ENCODE measurements around the gene PTPN9.
"Not testable (repeated sequence)": the region's sequence is repeated elsewhere in the genome, so short reads cannot be mapped to it uniquely, and the experiment has no call there.

PTPN9 gene

GRCh38 chr15:75451202-75451673, 127.9 kb downstream of the PTPN9 start:
- Histone ChIP-seq H3K4me1 (ENCODE audit: control insufficient read depth, insufficient read depth, low read length) (peaks cover 22% of the 10 kb centered on the region), H3K4me3 (ENCODE audit: low read length) (peak overlapping the region; percentile 83), H3K9me3 (ENCODE audit: control insufficient read depth, low read length) (no peaks in the 10 kb centered on the region), H3K9ac (ENCODE audit: low read length) (peak overlapping the region; percentile 89), H3K27me3 (replicated peaks; ENCODE audit: control insufficient read depth, insufficient read depth, low read length) (no peaks in the 10 kb centered on the region), H3K36me3 (ENCODE audit: control insufficient read depth, insufficient read depth, low read length, severe bottlenecking) (no peaks in the 10 kb centered on the region)
- DNase-seq (ENCODE audit: low read depth), result no peak

GRCh38 chr15:75450307-75451201, 128.6 kb downstream of the PTPN9 start:
- H3K4me1 ChIP-seq (ENCODE audit: control insufficient read depth, insufficient read depth, low read length), result peaks cover 20% of the 10 kb centered on the region
- H3K36me3 ChIP-seq (ENCODE audit: control insufficient read depth, insufficient read depth, low read length, severe bottlenecking), result no peaks in the 10 kb centered on the region
- H3K27me3 ChIP-seq (replicated peaks; ENCODE audit: control insufficient read depth, insufficient read depth, low read length), result no peaks in the 10 kb centered on the region
- H3K9ac ChIP-seq (ENCODE audit: low read length), result peak overlapping the region; percentile 80
- H3K9me3 ChIP-seq (ENCODE audit: control insufficient read depth, low read length), result no peaks in the 10 kb centered on the region
- peak overlapping the region; percentile 94 for H3K4me3 ChIP-seq (ENCODE audit: low read length)
- DNase-seq (ENCODE audit: low read depth), result peak; percentile 99

GRCh38 chr15:75449585-75450306, 129.4 kb downstream of the PTPN9 start:
- Histone ChIP-seq H3K27me3 (replicated peaks; ENCODE audit: control insufficient read depth, insufficient read depth, low read length) (no peaks in the 10 kb centered on the region), H3K9me3 (ENCODE audit: control insufficient read depth, low read length) (no peaks in the 10 kb centered on the region), H3K4me1 (ENCODE audit: control insufficient read depth, insufficient read depth, low read length) (peaks cover 20% of the 10 kb centered on the region), H3K9ac (ENCODE audit: low read length) (peak overlapping the region; percentile 80), H3K4me3 (ENCODE audit: low read length) (peak overlapping the region; percentile 94), H3K36me3 (ENCODE audit: control insufficient read depth, insufficient read depth, low read length, severe bottlenecking) (no peaks in the 10 kb centered on the region)
- DNase-seq (ENCODE audit: low read depth), result no peak

GRCh38 chr15:75448171-75448570, 130.9 kb downstream of the PTPN9 start:
- DNase-seq (ENCODE audit: low read depth); H3K36me3 ChIP-seq (ENCODE audit: control insufficient read depth, insufficient read depth, low read length, severe bottlenecking); H3K27me3 ChIP-seq (replicated peaks; ENCODE audit: control insufficient read depth, insufficient read depth, low read length); H3K9me3 ChIP-seq (ENCODE audit: control insufficient read depth, low read length); H3K4me3 ChIP-seq (ENCODE audit: low read length); H3K9ac ChIP-seq (ENCODE audit: low read length): not testable (repeated sequence)
- H3K4me1 ChIP-seq (ENCODE audit: control insufficient read depth, insufficient read depth, low read length), result peaks cover 23% of the 10 kb centered on the region

GRCh38 chr15:75446151-75446550, 133.0 kb downstream of the PTPN9 start:
- H3K36me3 ChIP-seq (ENCODE audit: control insufficient read depth, insufficient read depth, low read length, severe bottlenecking), result peaks cover 3% of the 10 kb centered on the region
- no peaks in the 10 kb centered on the region for H3K27me3 ChIP-seq (replicated peaks; ENCODE audit: control insufficient read depth, insufficient read depth, low read length)
- H3K4me1 ChIP-seq (ENCODE audit: control insufficient read depth, insufficient read depth, low read length), result peaks cover 17% of the 10 kb centered on the region
- no peaks in the 10 kb centered on the region for H3K9me3 ChIP-seq (ENCODE audit: control insufficient read depth, low read length)
- no peak overlapping the region for H3K4me3 ChIP-seq (ENCODE audit: low read length)
- H3K9ac ChIP-seq (ENCODE audit: low read length), result no peak overlapping the region
- no peak for DNase-seq (ENCODE audit: low read depth)

- not testable (repeated sequence) for H3K4me3 ChIP-seq (ENCODE audit: low read length); DNase-seq (ENCODE audit: low read depth); H3K36me3 ChIP-seq (ENCODE audit: control insufficient read depth, insufficient read depth, low read length, severe bottlenecking); H3K9me3 ChIP-seq (ENCODE audit: control insufficient read depth, low read length); H3K27me3 ChIP-seq (replicated peaks; ENCODE audit: control insufficient read depth, insufficient read depth, low read length); H3K9ac ChIP-seq (ENCODE audit: low read length)
- H3K4me1 ChIP-seq (ENCODE audit: control insufficient read depth, insufficient read depth, low read length), result peaks cover 17% of the 10 kb centered on the region
Observed at GRCh38 chr15:75445324-75445723, 133.8 kb downstream of the PTPN9 start.

- not testable (repeated sequence) for H3K4me3 ChIP-seq (ENCODE audit: low read length); H3K36me3 ChIP-seq (ENCODE audit: control insufficient read depth, insufficient read depth, low read length, severe bottlenecking); H3K4me1 ChIP-seq (ENCODE audit: control insufficient read depth, insufficient read depth, low read length); H3K27me3 ChIP-seq (replicated peaks; ENCODE audit: control insufficient read depth, insufficient read depth, low read length); H3K9ac ChIP-seq (ENCODE audit: low read length); H3K9me3 ChIP-seq (ENCODE audit: control insufficient read depth, low read length)
- peak; percentile 78 for DNase-seq (ENCODE audit: low read depth)
Observed at GRCh38 chr15:75443972-75444453, 135.1 kb downstream of the PTPN9 start.

- Histone ChIP-seq H3K4me1 (ENCODE audit: control insufficient read depth, insufficient read depth, low read length) (peaks cover 4% of the 10 kb centered on the region), H3K36me3 (ENCODE audit: control insufficient read depth, insufficient read depth, low read length, severe bottlenecking) (peaks cover 16% of the 10 kb centered on the region), H3K9ac (ENCODE audit: low read length) (no peak overlapping the region), H3K4me3 (ENCODE audit: low read length) (no peak overlapping the region), H3K9me3 (ENCODE audit: control insufficient read depth, low read length) (no peaks in the 10 kb centered on the region), H3K27me3 (replicated peaks; ENCODE audit: control insufficient read depth, insufficient read depth, low read length) (no peaks in the 10 kb centered on the region)
- DNase-seq (ENCODE audit: low read depth), result no peak
Observed at GRCh38 chr15:75437721-75438120, 141.4 kb downstream of the PTPN9 start.

- peaks cover 16% of the 10 kb centered on the region for H3K36me3 ChIP-seq (ENCODE audit: control insufficient read depth, insufficient read depth, low read length, severe bottlenecking)
- H3K27me3 ChIP-seq (replicated peaks; ENCODE audit: control insufficient read depth, insufficient read depth, low read length), result no peaks in the 10 kb centered on the region
- H3K9ac ChIP-seq (ENCODE audit: low read length), result no peak overlapping the region
Observed at GRCh38 chr15:75436881-75437280, 142.2 kb downstream of the PTPN9 start.

GRCh38 chr15:75431682-75432081, 147.4 kb downstream of the PTPN9 start:
- H3K4me1 ChIP-seq (ENCODE audit: control insufficient read depth, insufficient read depth, low read length), result peaks cover 4% of the 10 kb centered on the region
- H3K9ac ChIP-seq (ENCODE audit: low read length), result no peak overlapping the region

More at GRCh38 chr15:75436881-75437280, 142.2 kb downstream of the PTPN9 start:
- Histone ChIP-seq H3K9me3 (ENCODE audit: control insufficient read depth, low read length) (no peaks in the 10 kb centered on the region), H3K4me3 (ENCODE audit: low read length) (no peak overlapping the region), H3K4me1 (ENCODE audit: control insufficient read depth, insufficient read depth, low read length) (peaks cover 4% of the 10 kb centered on the region)
- DNase-seq (ENCODE audit: low read depth), result no peak

GRCh38 chr15:75431270-75431669, 147.8 kb downstream of the PTPN9 start:
- no peaks in the 10 kb centered on the region for H3K27me3 ChIP-seq (replicated peaks; ENCODE audit: control insufficient read depth, insufficient read depth, low read length)
- no peak overlapping the region for H3K9ac ChIP-seq (ENCODE audit: low read length)
- no peak for DNase-seq (ENCODE audit: low read depth)
- no peak overlapping the region for H3K4me3 ChIP-seq (ENCODE audit: low read length)
- peaks cover 4% of the 10 kb centered on the region for H3K4me1 ChIP-seq (ENCODE audit: control insufficient read depth, insufficient read depth, low read length)
- H3K9me3 ChIP-seq (ENCODE audit: control insufficient read depth, low read length), result no peaks in the 10 kb centered on the region
- H3K36me3 ChIP-seq (ENCODE audit: control insufficient read depth, insufficient read depth, low read length, severe bottlenecking), result peaks cover 46% of the 10 kb centered on the region

More at GRCh38 chr15:75431682-75432081, 147.4 kb downstream of the PTPN9 start:
- Histone ChIP-seq H3K27me3 (replicated peaks; ENCODE audit: control insufficient read depth, insufficient read depth, low read length) (no peaks in the 10 kb centered on the region), H3K36me3 (ENCODE audit: control insufficient read depth, insufficient read depth, low read length, severe bottlenecking) (peaks cover 42% of the 10 kb centered on the region), H3K4me3 (ENCODE audit: low read length) (no peak overlapping the region), H3K9me3 (ENCODE audit: control insufficient read depth, low read length) (no peaks in the 10 kb centered on the region)
- DNase-seq (ENCODE audit: low read depth), result no peak

All from adipocyte (in vitro differentiated cells).